Esophagus squamous epithelium (tissue), 4 donors: ENCODE data around the gene SLC6A19.

ENCODE experiments used
- CTCF ChIP-seq, 6 experiments: fragments of 450-650 bp in 4 of 6; fragments of 200-600 bp in 2 of 6; sonication (generic) in 2 of 6; IDR thresholded peaks; one replicate each; pipeline ENCODE4 v1.5.1; 2016 to 2019; ENCODE audit warnings: antibody characterized with exemption in 6 of 6, mild to moderate bottlenecking in 4 of 6, moderate library complexity in 4 of 6
- POLR2A ChIP-seq, 4 donors: fragments of 450-650 bp; IDR thresholded peaks; one replicate each; pipeline ENCODE4 v1.6.1; 2017; ENCODE audit warnings: antibody characterized with exemption in 4 of 4, mild to moderate bottlenecking in 4 of 4, moderate library complexity in 3 of 4

GRCh38 chr5:1262381-1262780, 61.0 kb downstream of the SLC6A19 start:
- TF ChIP-seq CTCF (IDR thresholded peaks at IDR 0.05): no peak
- no peak for TF ChIP-seq POLR2A (IDR thresholded peaks at IDR 0.05)
